Activated B cell treated with CpG ODN at 0.5 μM for 24 hours (primary cell): Measurements from ENCODE around the gene LPIN1. TPM values are rescaled to one million over a fixed set of nuclear protein-coding genes. Genes with fewer than 3 reads are reported as not detected.

Source experiments
- ATAC-seq: fragments of 200-7000 bp; cut with Tn5 transposase; one replicate; pipeline ENCODE4 v1.10.0; 2021; ENCODE audit warnings: low read depth, mild to moderate bottlenecking, moderate library complexity
- CTCF ChIA-PET: fragments of 350-600 bp; sonication (Branson Sonifier 250); formaldehyde crosslinking; loops from one replicate; lab custom pipeline; 2021; ENCODE audit warnings: antibody characterized with exemption; lab: Charles Lee
- POLR2A ChIA-PET: fragments of 350-600 bp; sonication (Branson Sonifier 250); formaldehyde crosslinking; loops from one replicate; lab custom pipeline; 2021; ENCODE audit warnings: antibody characterized with exemption; lab: Charles Lee
- DNase-seq: peaks from one replicate; pipeline ENCODE4 v3.0.0; 2022
- H3K27ac Mint-ChIP-seq: one replicate; pipeline ENCODE4 v1.8.0; 2020; ENCODE audit warnings: mixed read lengths
- H3K27me3 Mint-ChIP-seq: one replicate; pipeline ENCODE4 v1.8.0; 2021; ENCODE audit warnings: mixed read lengths
- H3K36me3 Mint-ChIP-seq: one replicate; pipeline ENCODE4 v1.8.0; 2021; ENCODE audit warnings: low read depth, mixed read lengths
- H3K4me1 Mint-ChIP-seq: one replicate; pipeline ENCODE4 v1.8.0; 2021; ENCODE audit warnings: mixed read lengths
- H3K4me3 Mint-ChIP-seq: one replicate; pipeline ENCODE4 v1.8.0; 2020; ENCODE audit warnings: mild to moderate bottlenecking, mixed read lengths
- H3K9me3 Mint-ChIP-seq: one replicate; pipeline ENCODE4 v1.8.0; 2020; ENCODE audit warnings: mixed read lengths
- intact Hi-C: fragments of 100-400 bp; cut with micrococcal nuclease; formaldehyde crosslinking; loops from one replicate; pipeline ENCODE4 v1.15.1; 2024
- total RNA-seq: library from RNA; stranded (reverse); gene quantifications from 2 replicates; pipeline ENCODE4 v1.2.3, GENCODE V29; 2022
- TF ChIP-seq, protein P1 (sequence below): fragments of 200-600 bp; IDR thresholded peaks from one replicate; pipeline ENCODE4 v1.8.0; 2022; ENCODE audit warnings: antibody characterized with exemption, mild to moderate bottlenecking

LPIN1 gene
- total RNA-seq, 1 donor from 2014 or later, result 74.3 TPM

- DNase-seq (no peak), ATAC-seq (no peak)
- no peaks in the 10 kb centered on the region for H3K36me3 Mint-ChIP-seq
- ChIA-PET POLR2A (no interaction called here), CTCF (interaction anchor here (1.5 to 1.8 kb wide), 2 partner anchors 78 to 79 kb away, joined by 5 to 6 read pairs; no protein-coding TSS in a partner anchor)
- H3K27ac Mint-ChIP-seq, result no peak overlapping the region
- intact Hi-C loops, result no loop called here
- no peak overlapping the region for H3K4me3 Mint-ChIP-seq
- no peaks in the 10 kb centered on the region for H3K9me3 Mint-ChIP-seq
- TF ChIP-seq, protein P1, sequence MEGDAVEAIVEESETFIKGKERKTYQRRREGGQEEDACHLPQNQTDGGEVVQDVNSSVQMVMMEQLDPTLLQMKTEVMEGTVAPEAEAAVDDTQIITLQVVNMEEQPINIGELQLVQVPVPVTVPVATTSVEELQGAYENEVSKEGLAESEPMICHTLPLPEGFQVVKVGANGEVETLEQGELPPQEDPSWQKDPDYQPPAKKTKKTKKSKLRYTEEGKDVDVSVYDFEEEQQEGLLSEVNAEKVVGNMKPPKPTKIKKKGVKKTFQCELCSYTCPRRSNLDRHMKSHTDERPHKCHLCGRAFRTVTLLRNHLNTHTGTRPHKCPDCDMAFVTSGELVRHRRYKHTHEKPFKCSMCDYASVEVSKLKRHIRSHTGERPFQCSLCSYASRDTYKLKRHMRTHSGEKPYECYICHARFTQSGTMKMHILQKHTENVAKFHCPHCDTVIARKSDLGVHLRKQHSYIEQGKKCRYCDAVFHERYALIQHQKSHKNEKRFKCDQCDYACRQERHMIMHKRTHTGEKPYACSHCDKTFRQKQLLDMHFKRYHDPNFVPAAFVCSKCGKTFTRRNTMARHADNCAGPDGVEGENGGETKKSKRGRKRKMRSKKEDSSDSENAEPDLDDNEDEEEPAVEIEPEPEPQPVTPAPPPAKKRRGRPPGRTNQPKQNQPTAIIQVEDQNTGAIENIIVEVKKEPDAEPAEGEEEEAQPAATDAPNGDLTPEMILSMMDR, result no peak
- no peaks in the 10 kb centered on the region for H3K4me1 Mint-ChIP-seq
- H3K27me3 Mint-ChIP-seq, result no peaks in the 10 kb centered on the region
These were observed 46.5 kb upstream of the LPIN1 start for GRCh38 chr2:11699686-11700670.

DNA sequence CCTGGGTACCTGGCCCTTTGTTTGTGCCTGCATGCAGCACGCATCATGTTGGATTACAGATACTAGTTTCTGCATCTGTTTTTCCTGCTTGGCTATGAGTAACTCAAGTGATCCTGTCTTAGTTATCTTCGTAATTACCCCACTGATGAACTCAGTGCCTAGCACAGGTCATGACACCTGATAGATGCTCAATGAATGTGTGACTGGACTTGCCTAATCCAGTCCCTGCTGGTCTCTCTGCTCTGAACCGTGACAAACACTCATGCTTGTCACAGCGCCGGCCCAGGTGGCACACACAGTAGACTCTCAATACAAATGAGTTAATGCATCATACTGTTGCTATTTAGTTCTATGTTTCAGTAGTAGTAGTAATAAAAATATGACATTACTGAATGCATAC, 45.2 kb upstream of the LPIN1 start:
- Mint-ChIP-seq H3K27me3 (no peaks in the 10 kb centered on the region), H3K4me1 (no peaks in the 10 kb centered on the region), H3K4me3 (no peak overlapping the region), H3K27ac (no peak overlapping the region), H3K9me3 (no peaks in the 10 kb centered on the region), H3K36me3 (no peaks in the 10 kb centered on the region)
- DNase-seq, result no peak
- ATAC-seq, result peak; percentile 33
- TF ChIP-seq, protein P1, result no peak
- ChIA-PET CTCF (interaction anchor here (1.8 kb wide), 1 partner anchor 78 kb away, joined by 5 read pairs; no protein-coding TSS in a partner anchor), POLR2A (interaction anchor here (1.0 kb wide), 1 partner anchor 46 kb away, joined by 3 read pairs; the partner anchor contains the start of gene LPIN1)
- intact Hi-C loops, result no loop called here

GRCh38 chr2:11701751-11702301, 44.6 kb upstream of the LPIN1 start:
- TF ChIP-seq, protein P1, result no peak
- Mint-ChIP-seq H3K27ac (no peak overlapping the region), H3K36me3 (no peaks in the 10 kb centered on the region), H3K27me3 (no peaks in the 10 kb centered on the region), H3K4me3 (no peak overlapping the region), H3K4me1 (no peaks in the 10 kb centered on the region), H3K9me3 (no peaks in the 10 kb centered on the region)
- DNase-seq, result no peak
- intact Hi-C loops, result loop anchor here (2.0 kb wide), 1 partner anchor 53 kb away; no protein-coding TSS in a partner anchor
- peak; percentile 77 for ATAC-seq
- CTCF ChIA-PET, result interaction anchor here (1.8 kb wide), 1 partner anchor 77 kb away, joined by 5 read pairs; no protein-coding TSS in a partner anchor
- POLR2A ChIA-PET, result interaction anchor here (1.0 kb wide), 1 partner anchor 45 kb away, joined by 3 read pairs; the partner anchor contains the start of gene LPIN1

DNA sequence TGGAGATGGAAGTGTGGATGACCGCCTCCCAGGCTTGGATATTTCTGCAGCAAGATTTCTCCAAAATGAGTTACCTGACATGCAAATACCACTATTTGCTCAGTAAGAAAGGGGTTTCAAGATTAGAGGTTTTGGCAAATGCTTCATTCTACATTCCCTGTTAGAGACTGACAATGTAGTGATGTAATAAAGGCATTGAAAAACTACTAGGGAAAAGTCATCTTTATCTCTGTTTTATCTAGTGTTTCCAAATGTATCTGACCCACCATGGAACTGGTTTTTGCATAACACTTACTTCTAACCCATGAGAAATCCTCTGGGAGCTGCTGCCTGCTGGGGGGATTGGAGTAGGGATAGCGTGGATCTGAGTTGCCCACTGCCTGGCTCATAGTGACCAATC, 43.5 kb upstream of the LPIN1 start:
- Mint-ChIP-seq H3K27me3 (no peaks in the 10 kb centered on the region), H3K9me3 (no peaks in the 10 kb centered on the region)

More for the DNA sequence above, 43.5 kb upstream of the LPIN1 start:
- H3K27ac Mint-ChIP-seq, result no peak overlapping the region
- ATAC-seq (no peak), DNase-seq (no peak)
- no peaks in the 10 kb centered on the region for H3K4me1 Mint-ChIP-seq
- TF ChIP-seq, protein P1, result no peak
- no peak overlapping the region for H3K4me3 Mint-ChIP-seq
- CTCF ChIA-PET, result no interaction called here
- POLR2A ChIA-PET, result no interaction called here
- no peaks in the 10 kb centered on the region for H3K36me3 Mint-ChIP-seq
- intact Hi-C loops, result loop anchor here (2.0 kb wide), 1 partner anchor 52 kb away; no protein-coding TSS in a partner anchor
